ENCODE results near the gene ETV6.

GRCh38 chr12:11853126-11853525 is 203.7 kb downstream of the ETV6 start:
- TF ChIP-seq CTCF (conservative IDR thresholded peaks at IDR 0.05; ENCODE audit: low read length) (no peak), EZH2phosphoT487 (IDR thresholded peaks at IDR 0.05; ENCODE audit: borderline replicate concordance, low read depth, low read length) (no peak)
